Memory B cell (primary cell): ENCODE data around the gene LMBR1.
"Not testable (repeated sequence)": the region's sequence is repeated elsewhere in the genome, so short reads cannot be mapped to it uniquely, and the experiment has no call there.

Experiments used
- ATAC-seq: fragments of 150-1000 bp; cut with Tn5 transposase; 2 replicates; pipeline ENCODE4 v1.10.0; 2021; ENCODE audit warnings: low read depth, mild to moderate bottlenecking, moderate library complexity
- DNase-seq, 2 donors: peaks; one replicate each; pipeline ENCODE4 v3.0.0; 2022; ENCODE audit warnings: low spot score in 2 of 2
- H3K27ac Mint-ChIP-seq: one replicate; pipeline ENCODE4 v1.8.0; 2022; ENCODE audit warnings: mild to moderate bottlenecking, moderate library complexity, mixed read lengths
- H3K27me3 Mint-ChIP-seq: one replicate; pipeline ENCODE4 v1.8.0; 2022; ENCODE audit warnings: mixed read lengths
- H3K36me3 Mint-ChIP-seq: one replicate; pipeline ENCODE4 v1.8.0; 2022; ENCODE audit warnings: mild to moderate bottlenecking, mixed read lengths
- H3K4me1 Mint-ChIP-seq: one replicate; pipeline ENCODE4 v1.8.0; 2022; ENCODE audit warnings: mixed read lengths
- H3K4me3 Mint-ChIP-seq: one replicate; pipeline ENCODE4 v1.8.0; 2022; ENCODE audit warnings: mild to moderate bottlenecking, moderate library complexity, mixed read lengths
- H3K9me3 Mint-ChIP-seq: one replicate; pipeline ENCODE4 v1.8.0; 2022; ENCODE audit warnings: mixed read lengths

LMBR1 gene

GRCh38 chr7:156823435-156823834 lies 69.5 kb downstream of the LMBR1 start:
- Mint-ChIP-seq H3K4me1 (no peaks in the 10 kb centered on the region), H3K27ac (no peak overlapping the region), H3K9me3 (no peaks in the 10 kb centered on the region), H3K4me3 (no peak overlapping the region), H3K36me3 (peaks cover 4% of the 10 kb centered on the region), H3K27me3 (no peaks in the 10 kb centered on the region)
- DNase-seq = no peak
- no peak for ATAC-seq

GRCh38 chr7:156820445-156821063 lies 72.4 kb downstream of the LMBR1 start:
- no peaks in the 10 kb centered on the region for H3K9me3 Mint-ChIP-seq
- H3K36me3 Mint-ChIP-seq = peaks cover 4% of the 10 kb centered on the region
- no peak overlapping the region for H3K27ac Mint-ChIP-seq
- no peaks in the 10 kb centered on the region for H3K27me3 Mint-ChIP-seq
- no peak for ATAC-seq
- H3K4me1 Mint-ChIP-seq = peaks cover 2% of the 10 kb centered on the region
- H3K4me3 Mint-ChIP-seq = no peak overlapping the region
- DNase-seq = no peak

DNA sequence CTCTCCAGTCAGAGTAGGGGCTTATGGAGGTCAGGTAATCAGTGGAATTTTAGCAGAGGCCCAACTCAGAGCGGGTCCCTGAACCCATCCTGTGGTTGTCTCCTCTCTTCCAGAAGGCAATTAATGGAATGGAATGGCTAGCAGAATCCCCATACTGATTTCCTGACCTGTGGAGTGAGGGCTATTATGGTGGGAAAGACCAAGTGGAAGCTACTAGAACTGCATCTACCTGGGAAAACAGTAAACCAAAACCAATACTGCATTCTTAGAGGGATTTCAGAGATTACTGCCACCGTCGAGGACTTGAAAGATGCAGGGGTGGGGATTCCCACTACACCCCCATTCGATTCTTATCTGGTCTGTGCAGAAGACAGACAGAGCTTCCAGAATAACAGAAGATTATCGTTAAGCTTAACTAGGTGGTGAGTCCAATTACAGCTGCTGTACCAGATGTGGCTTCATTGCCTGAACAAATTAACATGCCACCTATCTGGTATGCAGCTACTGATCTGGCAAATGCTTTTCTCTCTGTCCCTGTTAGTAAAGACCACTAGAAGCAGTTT lies 73.2 kb downstream of the LMBR1 start:
- Mint-ChIP-seq H3K27ac (no peak overlapping the region), H3K36me3 (peaks cover 4% of the 10 kb centered on the region), H3K4me1 (peaks cover 2% of the 10 kb centered on the region), H3K4me3 (no peak overlapping the region), H3K27me3 (no peaks in the 10 kb centered on the region), H3K9me3 (no peaks in the 10 kb centered on the region)
- no peak for ATAC-seq
- DNase-seq = no peak

DNA sequence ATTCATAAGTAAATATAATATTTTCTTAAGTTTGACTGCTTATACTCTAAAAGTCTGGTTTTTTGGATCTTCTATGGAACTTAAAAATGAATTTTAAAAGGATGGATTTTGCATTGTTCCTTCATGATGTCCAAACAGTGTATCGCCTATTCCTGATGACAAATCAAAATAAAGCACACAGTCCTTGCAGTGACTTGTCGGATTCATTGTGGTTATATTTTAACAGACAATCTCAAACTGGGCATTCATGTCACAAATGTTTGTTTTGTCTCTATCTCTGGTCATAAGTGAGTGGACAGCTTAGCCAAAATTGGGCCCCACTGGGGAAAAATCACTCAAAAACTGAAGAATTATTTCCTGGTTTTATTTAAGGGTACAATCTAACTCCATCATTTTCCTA lies 74.8 kb downstream of the LMBR1 start:
- Mint-ChIP-seq H3K9me3 (no peaks in the 10 kb centered on the region), H3K27ac (no peak overlapping the region), H3K27me3 (no peaks in the 10 kb centered on the region), H3K4me3 (no peak overlapping the region), H3K36me3 (peaks cover 7% of the 10 kb centered on the region), H3K4me1 (peaks cover 2% of the 10 kb centered on the region)
- ATAC-seq (no peak), DNase-seq (no peak)

DNA sequence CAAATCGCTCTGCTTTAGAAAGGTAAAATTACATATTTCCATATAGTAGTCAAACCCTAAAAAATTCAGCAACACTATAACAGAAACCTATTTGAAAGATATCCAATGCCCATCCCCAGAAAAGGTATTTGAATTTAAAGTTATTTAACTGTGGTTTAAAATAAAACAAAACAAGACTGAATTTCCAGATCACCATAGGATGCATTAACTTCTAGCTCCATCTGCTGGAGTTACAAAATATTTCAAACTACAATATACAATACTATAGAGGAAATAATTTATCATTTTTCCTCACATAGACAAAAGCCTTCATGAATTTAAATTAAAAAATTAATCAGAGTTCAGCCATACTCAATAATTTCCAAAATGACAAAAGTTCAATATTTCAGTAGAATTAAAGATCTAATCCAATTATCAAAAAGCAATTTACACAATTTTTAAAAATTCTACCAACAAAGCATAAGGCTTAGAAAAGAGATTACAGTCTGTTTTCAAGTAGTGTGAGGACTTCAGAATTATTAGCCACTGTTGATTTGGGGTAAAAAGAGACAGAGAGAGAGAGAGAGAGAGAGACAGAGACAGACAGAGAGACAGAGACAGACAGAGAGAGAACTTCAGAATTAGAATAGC lies 75.9 kb downstream of the LMBR1 start:
- no peaks in the 10 kb centered on the region for H3K27me3 Mint-ChIP-seq

GRCh38 chr7:156811706-156812105 lies 81.3 kb downstream of the LMBR1 start:
- H3K4me1 Mint-ChIP-seq = no peaks in the 10 kb centered on the region
- H3K27me3 Mint-ChIP-seq = no peaks in the 10 kb centered on the region
- H3K27ac Mint-ChIP-seq = no peak overlapping the region
- H3K4me3 Mint-ChIP-seq = no peak overlapping the region
- peaks cover 17% of the 10 kb centered on the region for H3K36me3 Mint-ChIP-seq
- no peaks in the 10 kb centered on the region for H3K9me3 Mint-ChIP-seq
- DNase-seq = no peak
- no peak for ATAC-seq

More for the DNA sequence above, 75.9 kb downstream of the LMBR1 start:
- DNase-seq (peak in 1 of 2 donors; percentile 8), ATAC-seq (no peak)
- Mint-ChIP-seq H3K4me1 (peaks cover 2% of the 10 kb centered on the region), H3K9me3 (no peaks in the 10 kb centered on the region), H3K27ac (no peak overlapping the region), H3K36me3 (peaks cover 9% of the 10 kb centered on the region), H3K4me3 (no peak overlapping the region)

- H3K4me1 Mint-ChIP-seq, H3K9me3 Mint-ChIP-seq, ATAC-seq, H3K27me3 Mint-ChIP-seq, DNase-seq, H3K27ac Mint-ChIP-seq, H3K4me3 Mint-ChIP-seq: not testable (repeated sequence)
- peaks cover 21% of the 10 kb centered on the region for H3K36me3 Mint-ChIP-seq
Measured at GRCh38 chr7:156803656-156804055, 89.3 kb downstream of the LMBR1 start.

- no peak overlapping the region for H3K4me3 Mint-ChIP-seq
- peaks cover 18% of the 10 kb centered on the region for H3K36me3 Mint-ChIP-seq
- H3K27ac Mint-ChIP-seq = no peak overlapping the region
- no peaks in the 10 kb centered on the region for H3K27me3 Mint-ChIP-seq
- DNase-seq = no peak
- H3K4me1 Mint-ChIP-seq = no peaks in the 10 kb centered on the region
- no peak for ATAC-seq
- peaks cover 1% of the 10 kb centered on the region for H3K9me3 Mint-ChIP-seq
Measured at GRCh38 chr7:156802214-156802613, 90.8 kb downstream of the LMBR1 start.

DNA sequence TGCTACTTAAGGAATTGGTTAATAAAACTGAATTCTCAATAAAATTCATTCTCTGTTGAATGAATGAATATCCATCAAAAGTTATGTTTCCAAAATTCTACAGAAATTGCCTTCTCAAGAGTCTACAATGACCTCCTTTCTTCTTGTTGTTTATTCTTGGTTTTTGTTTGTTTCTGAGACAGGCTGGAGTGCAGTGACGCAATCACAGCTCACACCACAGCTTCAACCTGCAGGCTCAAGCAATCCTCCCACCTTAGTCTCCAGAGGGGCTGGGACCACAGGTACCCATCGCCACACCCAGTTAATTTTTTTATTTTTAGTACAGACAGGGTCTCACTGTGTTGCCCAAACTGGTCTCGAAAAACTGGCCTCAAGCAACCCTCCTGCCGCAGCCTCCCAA lies 97.6 kb downstream of the LMBR1 start:
- Mint-ChIP-seq H3K4me3 (no peak overlapping the region), H3K27ac (no peak overlapping the region), H3K36me3 (peaks cover 20% of the 10 kb centered on the region), H3K4me1 (no peaks in the 10 kb centered on the region), H3K27me3 (no peaks in the 10 kb centered on the region), H3K9me3 (no peaks in the 10 kb centered on the region)
- DNase-seq (no peak), ATAC-seq (no peak)

GRCh38 chr7:156793334-156793733 lies 99.6 kb downstream of the LMBR1 start:
- DNase-seq (no peak), ATAC-seq (no peak)
- H3K27ac Mint-ChIP-seq = no peak overlapping the region
- H3K36me3 Mint-ChIP-seq = peaks cover 14% of the 10 kb centered on the region
- H3K27me3 Mint-ChIP-seq = no peaks in the 10 kb centered on the region
- H3K9me3 Mint-ChIP-seq = no peaks in the 10 kb centered on the region
- no peaks in the 10 kb centered on the region for H3K4me1 Mint-ChIP-seq
- no peak overlapping the region for H3K4me3 Mint-ChIP-seq

GRCh38 chr7:156792611-156793010 lies 100.4 kb downstream of the LMBR1 start:
- Mint-ChIP-seq H3K27me3 (no peaks in the 10 kb centered on the region), H3K4me1 (no peaks in the 10 kb centered on the region), H3K4me3 (no peak overlapping the region), H3K36me3 (peaks cover 14% of the 10 kb centered on the region), H3K9me3 (no peaks in the 10 kb centered on the region), H3K27ac (no peak overlapping the region)
- DNase-seq = no peak
- no peak for ATAC-seq

DNA sequence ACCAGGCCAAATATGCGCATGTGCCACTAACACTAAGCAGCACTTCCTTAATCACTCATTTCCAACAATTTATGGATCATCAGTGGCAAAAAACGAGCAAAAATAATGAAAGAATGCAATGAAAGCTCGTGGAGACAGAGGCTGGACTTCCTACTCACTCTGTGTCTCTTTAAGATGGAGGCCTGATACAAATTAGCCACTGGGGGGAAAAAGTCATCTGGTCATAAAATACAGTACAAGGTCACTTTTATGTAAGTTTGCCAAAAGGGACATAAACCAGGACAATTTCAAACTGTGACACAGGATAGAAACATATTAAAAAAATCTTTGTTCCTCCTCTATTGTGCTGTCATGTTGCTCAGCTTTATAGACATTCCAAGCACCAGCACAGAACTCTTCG lies 101.7 kb downstream of the LMBR1 start:
- Mint-ChIP-seq H3K27ac (peak overlapping the region; percentile 21), H3K4me1 (no peaks in the 10 kb centered on the region), H3K36me3 (peaks cover 14% of the 10 kb centered on the region), H3K9me3 (no peaks in the 10 kb centered on the region), H3K27me3 (no peaks in the 10 kb centered on the region), H3K4me3 (no peak overlapping the region)
- no peak for DNase-seq
- no peak for ATAC-seq

DNA sequence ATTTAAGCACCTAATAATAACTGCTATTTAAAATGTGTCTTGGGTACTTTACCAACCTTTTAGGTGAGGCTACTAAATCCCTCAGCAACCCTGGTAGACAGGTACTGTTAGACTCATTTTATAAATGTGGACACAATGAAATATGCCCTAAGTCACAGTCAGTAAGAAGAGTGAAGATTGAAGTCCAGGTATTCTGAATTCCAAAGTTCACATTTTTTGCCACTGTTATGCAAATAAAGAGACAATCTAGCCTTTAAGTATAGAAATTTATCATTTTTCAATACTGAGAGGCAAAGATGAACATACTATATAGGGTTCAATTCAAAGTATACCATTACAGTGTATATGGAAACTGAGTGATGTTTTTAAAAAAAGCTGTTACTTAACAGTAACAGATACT lies 102.7 kb downstream of the LMBR1 start:
- H3K9me3 Mint-ChIP-seq = no peaks in the 10 kb centered on the region
- no peak for DNase-seq
- H3K36me3 Mint-ChIP-seq = peaks cover 17% of the 10 kb centered on the region
- no peak overlapping the region for H3K4me3 Mint-ChIP-seq
- ATAC-seq = no peak
- no peaks in the 10 kb centered on the region for H3K27me3 Mint-ChIP-seq
- H3K4me1 Mint-ChIP-seq = peaks cover 4% of the 10 kb centered on the region
- H3K27ac Mint-ChIP-seq = no peak overlapping the region

DNA sequence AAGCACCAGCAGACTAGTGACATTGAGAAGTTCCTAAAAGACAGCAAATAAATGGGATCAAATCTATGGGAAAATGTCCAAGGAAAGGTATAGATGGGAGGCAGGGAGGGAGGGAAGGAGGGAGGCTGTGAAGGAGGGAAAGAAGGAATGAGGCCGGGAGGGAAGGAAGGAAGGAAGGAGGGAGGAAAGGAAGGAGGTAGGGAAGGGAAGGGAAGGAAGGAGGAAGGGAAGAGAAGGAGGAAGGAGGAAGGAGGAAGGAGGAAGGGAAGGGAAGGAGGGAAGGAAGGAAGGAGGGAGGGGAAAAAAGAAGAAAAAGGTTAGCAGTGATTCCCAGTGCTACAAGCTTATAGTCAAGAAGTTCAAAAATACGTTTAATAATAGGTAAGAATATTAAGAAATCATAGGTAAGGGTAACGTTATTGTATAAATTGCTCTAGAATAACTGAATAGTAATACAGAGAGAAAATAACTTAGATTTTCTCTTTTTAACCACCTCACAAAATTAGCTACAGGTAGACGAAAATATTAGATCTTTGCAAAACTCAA lies 106.9 kb downstream of the LMBR1 start:
- Mint-ChIP-seq H3K9me3 (peaks cover 1% of the 10 kb centered on the region), H3K4me3 (no peak overlapping the region), H3K27me3 (no peaks in the 10 kb centered on the region), H3K4me1 (peaks cover 12% of the 10 kb centered on the region), H3K27ac (peak overlapping the region; percentile 14), H3K36me3 (peaks cover 13% of the 10 kb centered on the region)
- DNase-seq = no peak
- ATAC-seq = no peak
